ENCODE results near the gene CUTA. TPM values are rescaled to one million over a fixed set of nuclear protein-coding genes. Genes with fewer than 3 reads are reported as not detected.

The CUTA gene
- total and polyA plus RNA-seq, 2 of the 13 experiments (the other 11 are each of a cell fraction or from before 2014, with no cell fraction given) = 170 to 180 TPM

GRCh38 chr6:33410711-33411631 lies 6.9 kb downstream of the CUTA start, which contains the start of gene PHF1 (continued):
- no peak; the same call in 1 of the 2 replicates for TF ChIP-seq TARDBP (CRISPR knock-in tag; IDR thresholded peaks at IDR 0.05)
- no peak for TF ChIP-seq TRAFD1 (CRISPR knock-in tag; IDR thresholded peaks at IDR 0.05; ENCODE audit: borderline replicate concordance)
- no peak for TF ChIP-seq MXD1 (CRISPR knock-in tag; IDR thresholded peaks at IDR 0.05)
- TF ChIP-seq ATF6 (CRISPR knock-in tag; conservative IDR thresholded peaks at IDR 0.05) = no peak
- TF ChIP-seq LBX2 (CRISPR knock-in tag; IDR thresholded peaks at IDR 0.05; ENCODE audit: borderline replicate concordance) = no peak
- peak; percentile 69 for TF ChIP-seq ERF (CRISPR knock-in tag; IDR thresholded peaks at IDR 0.05)
- peak; percentile 34; the same call in 1 of the 2 replicates for TF ChIP-seq CTCF (CRISPR knock-in tag; IDR thresholded peaks at IDR 0.05)
- TF ChIP-seq CBFB (CRISPR knock-in tag; IDR thresholded peaks at IDR 0.05) = no peak
- no peak for TF ChIP-seq PCBP2 (optimal IDR thresholded peaks at IDR 0.05; ENCODE audit: low read depth, low read length, poor library complexity, severe bottlenecking)
- no peak for TF ChIP-seq NCOR1 (IDR thresholded peaks at IDR 0.05; ENCODE audit: borderline replicate concordance, low read length)
- 0 out of 2 replicates have a peak, but pooled peaks have one; percentile 21 for TF ChIP-seq ZNF546 (CRISPR knock-in tag; conservative IDR thresholded peaks at IDR 0.05)
- TF ChIP-seq RAD21 (CRISPR knock-in tag; IDR thresholded peaks at IDR 0.05) = no peak
- peak; percentile 34; the same call in 1 of the 2 replicates for TF ChIP-seq IRF9 (CRISPR knock-in tag; IDR thresholded peaks at IDR 0.05; ENCODE audit: borderline replicate concordance)
- no peak for TF ChIP-seq ETV6 (CRISPR knock-in tag; conservative IDR thresholded peaks at IDR 0.05)
- no peak; the same call in 1 of the 2 replicates for TF ChIP-seq SRY (CRISPR knock-in tag; IDR thresholded peaks at IDR 0.05)
- no peak for TF ChIP-seq MED1 (CRISPR knock-in tag; IDR thresholded peaks at IDR 0.05)
- no peak for TF ChIP-seq ZNF280D (CRISPR knock-in tag; IDR thresholded peaks at IDR 0.05)

All from HepG2 (cell line).